ENCODE measurements around the gene DUSP28. TPM values are rescaled to one million over a fixed set of nuclear protein-coding genes. Genes with fewer than 3 reads are reported as not detected.

Gene DUSP28
- total RNA-seq, 2 donors from 2014 or later: 3.9 to 5.3 TPM

DNA sequence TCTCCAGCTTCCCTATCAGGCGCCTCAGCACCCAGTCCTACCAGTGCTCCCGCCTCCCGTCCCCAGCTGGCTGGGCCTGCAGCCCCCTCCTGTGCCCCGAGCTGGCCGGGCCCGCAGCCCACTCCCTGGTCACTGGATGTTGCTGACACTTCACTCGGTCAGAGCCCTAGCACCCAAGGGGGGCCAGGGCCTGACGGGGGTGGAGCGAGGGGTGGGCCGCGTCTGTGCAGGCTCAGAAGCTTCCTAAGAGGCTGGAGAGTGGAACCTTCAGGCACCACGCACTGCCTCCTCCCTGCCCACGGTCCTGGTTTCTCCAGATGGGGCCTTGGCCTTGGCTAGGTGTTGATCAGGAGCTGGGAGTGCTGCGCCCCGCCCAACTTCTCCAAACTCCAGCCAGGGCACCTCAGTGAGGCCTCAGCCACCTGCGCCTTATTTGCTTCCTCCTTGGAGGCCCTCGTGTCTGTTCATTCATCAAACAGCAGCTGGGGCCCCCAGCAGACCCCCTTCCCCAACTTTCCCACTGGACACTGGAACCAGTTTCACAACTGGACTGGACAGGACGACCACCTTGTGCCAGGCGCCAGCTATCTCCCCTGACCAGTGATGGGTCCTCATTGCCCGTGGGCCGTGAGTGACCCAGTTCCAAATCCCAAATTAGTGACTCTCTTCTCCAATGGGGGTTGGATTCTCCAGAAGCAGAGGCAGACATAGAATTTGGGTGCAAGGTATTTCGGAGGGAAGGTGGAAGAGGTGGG lies 43.1 kb downstream of the DUSP28 start:
- Histone ChIP-seq H3K27ac (no peak overlapping the region), H3K4me1 (peaks cover 11% of the 10 kb centered on the region), H3K4me3 (no peak overlapping the region), H3K9ac (ENCODE audit: low read depth in 2 of 2, low read length in 2 of 2) (peak overlapping the region in 1 of 2 donors; percentile 91), H3K9me3 (no peaks in the 10 kb centered on the region), H3K27me3 (no peaks in the 10 kb centered on the region), H3K36me3 (no peaks in the 10 kb centered on the region)
- intact Hi-C loops (cut with DNase I): loop anchor here (10.0 kb wide), 1 partner anchor 88 kb away; no protein-coding TSS in a partner anchor
- no peak for DNase-seq
- TF ChIP-seq, protein P1, sequence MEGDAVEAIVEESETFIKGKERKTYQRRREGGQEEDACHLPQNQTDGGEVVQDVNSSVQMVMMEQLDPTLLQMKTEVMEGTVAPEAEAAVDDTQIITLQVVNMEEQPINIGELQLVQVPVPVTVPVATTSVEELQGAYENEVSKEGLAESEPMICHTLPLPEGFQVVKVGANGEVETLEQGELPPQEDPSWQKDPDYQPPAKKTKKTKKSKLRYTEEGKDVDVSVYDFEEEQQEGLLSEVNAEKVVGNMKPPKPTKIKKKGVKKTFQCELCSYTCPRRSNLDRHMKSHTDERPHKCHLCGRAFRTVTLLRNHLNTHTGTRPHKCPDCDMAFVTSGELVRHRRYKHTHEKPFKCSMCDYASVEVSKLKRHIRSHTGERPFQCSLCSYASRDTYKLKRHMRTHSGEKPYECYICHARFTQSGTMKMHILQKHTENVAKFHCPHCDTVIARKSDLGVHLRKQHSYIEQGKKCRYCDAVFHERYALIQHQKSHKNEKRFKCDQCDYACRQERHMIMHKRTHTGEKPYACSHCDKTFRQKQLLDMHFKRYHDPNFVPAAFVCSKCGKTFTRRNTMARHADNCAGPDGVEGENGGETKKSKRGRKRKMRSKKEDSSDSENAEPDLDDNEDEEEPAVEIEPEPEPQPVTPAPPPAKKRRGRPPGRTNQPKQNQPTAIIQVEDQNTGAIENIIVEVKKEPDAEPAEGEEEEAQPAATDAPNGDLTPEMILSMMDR (IDR thresholded peaks at IDR 0.05): no peak

DNA sequence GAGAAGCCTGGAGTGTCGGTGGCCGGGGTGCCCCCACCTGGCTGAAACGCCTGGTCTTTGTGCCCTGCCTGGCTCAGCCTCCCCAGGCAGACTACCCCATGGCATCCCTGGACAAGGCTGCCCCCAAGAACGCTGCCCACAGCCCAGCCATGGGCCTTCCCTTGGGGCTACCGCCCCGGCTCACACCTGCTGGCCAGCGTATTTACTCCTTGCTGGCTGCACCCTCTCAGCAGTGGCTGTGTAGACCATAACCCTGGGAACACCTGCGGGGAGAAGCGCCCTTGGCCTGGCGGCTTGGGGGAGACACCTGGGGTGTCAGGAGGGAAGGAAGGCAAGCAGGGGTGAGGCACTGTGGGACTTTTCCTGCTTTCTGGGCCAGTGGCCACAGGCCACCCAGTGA lies 43.7 kb downstream of the DUSP28 start:
- Histone ChIP-seq H3K4me3 (no peak overlapping the region), H3K27ac (peak overlapping the region; percentile 82), H3K9me3 (no peaks in the 10 kb centered on the region), H3K36me3 (no peaks in the 10 kb centered on the region), H3K27me3 (no peaks in the 10 kb centered on the region), H3K9ac (ENCODE audit: low read depth in 2 of 2, low read length in 2 of 2) (peak overlapping the region in 1 of 2 donors; percentile 91), H3K4me1 (peaks cover 11% of the 10 kb centered on the region)
- TF ChIP-seq, protein P1 (IDR thresholded peaks at IDR 0.05): no peak
- no peak for DNase-seq
- intact Hi-C loops (cut with DNase I): loop anchor here (10.0 kb wide), 1 partner anchor 89 kb away; no protein-coding TSS in a partner anchor

DNA sequence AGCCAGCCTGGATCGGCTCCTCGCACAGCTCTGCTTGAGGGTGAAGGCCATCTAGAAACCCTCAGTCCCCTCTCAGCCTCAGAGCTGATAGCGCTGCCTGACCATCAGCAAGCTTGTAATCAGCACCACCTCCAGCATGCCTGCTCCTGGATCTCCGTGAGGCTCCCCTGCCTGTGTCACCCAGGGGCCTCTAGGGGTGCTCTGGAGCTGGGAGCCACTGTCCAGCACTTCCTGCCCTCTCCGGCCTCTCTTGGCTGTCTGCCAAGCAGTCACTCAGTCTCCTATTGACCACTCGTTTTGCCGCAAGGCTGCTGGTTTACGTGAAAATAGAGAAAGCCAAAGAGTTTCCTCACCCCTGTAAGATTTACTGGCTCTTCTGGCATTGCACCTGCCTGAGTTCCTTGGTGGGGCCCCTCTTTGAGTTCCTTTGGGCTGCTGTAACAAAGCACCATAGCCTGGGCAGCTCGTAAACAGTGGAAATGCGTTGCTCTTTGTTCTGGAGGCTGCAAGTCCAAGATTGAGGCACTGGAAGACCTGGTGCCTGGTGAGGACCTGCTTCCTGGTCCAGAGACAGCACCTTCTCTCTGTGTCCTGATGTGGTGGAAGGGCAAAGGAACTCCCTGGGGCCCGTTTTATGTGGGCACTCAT lies 44.3 kb downstream of the DUSP28 start:
- Histone ChIP-seq H3K27ac (peak overlapping the region; percentile 82), H3K27me3 (no peaks in the 10 kb centered on the region), H3K4me1 (peaks cover 11% of the 10 kb centered on the region), H3K9me3 (no peaks in the 10 kb centered on the region), H3K9ac (ENCODE audit: low read depth in 2 of 2, low read length in 2 of 2) (peak overlapping the region in 1 of 2 donors; percentile 91), H3K4me3 (no peak overlapping the region), H3K36me3 (no peaks in the 10 kb centered on the region)
- peak; percentile 84 for DNase-seq
- TF ChIP-seq, protein P1 (IDR thresholded peaks at IDR 0.05): peak; percentile 58
- intact Hi-C loops (cut with DNase I): loop anchor here (10.0 kb wide), 1 partner anchor 90 kb away; no protein-coding TSS in a partner anchor

DNA sequence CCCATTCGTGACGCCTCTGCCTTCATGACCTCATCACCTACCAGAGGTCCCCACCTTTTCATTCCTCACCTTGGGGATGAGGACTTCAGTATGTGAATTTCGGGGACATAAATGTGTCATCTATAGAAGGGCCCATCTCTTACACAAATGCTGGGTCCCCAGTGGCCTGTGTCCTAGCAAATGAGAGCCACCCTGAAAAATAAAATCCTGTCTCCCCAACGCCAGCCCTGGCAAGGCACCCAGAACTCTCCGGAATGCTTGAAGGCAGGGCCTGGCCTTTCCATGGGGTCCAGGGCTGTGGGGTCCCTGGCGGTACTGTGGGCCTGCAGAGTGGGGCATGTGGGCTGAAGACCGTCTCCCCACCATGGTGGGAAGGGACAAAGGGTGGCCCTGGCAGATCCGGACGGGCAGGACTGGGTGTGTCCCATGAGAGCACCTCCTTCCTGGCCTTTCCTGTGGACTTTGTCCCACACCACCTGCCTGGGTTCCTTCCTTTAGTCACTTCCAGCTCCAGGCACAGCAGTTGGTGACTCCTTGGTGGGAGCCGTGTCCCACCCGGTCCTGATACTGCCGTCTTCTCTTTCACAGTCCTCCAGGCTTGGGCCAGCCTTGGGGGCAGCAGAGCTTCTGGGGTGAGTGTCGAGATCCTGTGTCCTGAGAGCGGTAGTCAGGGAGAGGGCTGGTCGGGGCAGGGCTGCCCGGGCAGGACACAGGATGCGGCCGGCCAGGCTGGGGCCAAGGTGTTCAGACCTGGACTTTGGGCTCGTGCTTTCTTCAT lies 45.0 kb downstream of the DUSP28 start:
- H3K36me3 ChIP-seq: no peaks in the 10 kb centered on the region
- H3K9me3 ChIP-seq: no peaks in the 10 kb centered on the region
- H3K27ac ChIP-seq: peak overlapping the region; percentile 82
- peak; percentile 91 for DNase-seq
- H3K9ac ChIP-seq (ENCODE audit: low read depth in 2 of 2, low read length in 2 of 2): peak overlapping the region; percentile 45 to 91
- peaks cover 11% of the 10 kb centered on the region for H3K4me1 ChIP-seq
- H3K27me3 ChIP-seq: no peaks in the 10 kb centered on the region
- H3K4me3 ChIP-seq: peak overlapping the region; percentile 36
- TF ChIP-seq, protein P1 (IDR thresholded peaks at IDR 0.05): no peak
- intact Hi-C loops (cut with DNase I): loop anchor here (10.0 kb wide), 1 partner anchor 90 kb away; no protein-coding TSS in a partner anchor
